HCT116 (cell line): ENCODE data around the gene ACLY. TPM values are rescaled to one million over a fixed set of nuclear protein-coding genes. Genes with fewer than 3 reads are reported as not detected.
"Not testable (repeated sequence)": the region's sequence is repeated elsewhere in the genome, so short reads cannot be mapped to it uniquely, and the experiment has no call there.

Experiments
- ATAC-seq: fragments of 200-7000 bp; cut with Tn5 transposase; 2 replicates; pipeline ENCODE4 v1.9.1; 2020; ENCODE audit warnings: mild to moderate bottlenecking, moderate library complexity
- BruUV-seq: library from RNA; stranded (reverse); fragments of 400-500 nt; replicated peaks from 2 replicates; lab custom pipeline; 2021; lab: Mats Ljungman, UMichigan
- CTCF ChIA-PET: fragments of 300-600 bp; sonication (Branson Sonifier 250); formaldehyde crosslinking; loops from one replicate; lab custom pipeline; 2021; ENCODE audit warnings: antibody characterized with exemption; lab: Charles Lee
- POLR2A ChIA-PET: fragments of 300-600, 350-600 bp; sonication (Branson Sonifier 250); formaldehyde crosslinking; loops from one replicate; lab custom pipeline; 2021; ENCODE audit warnings: antibody characterized with exemption; lab: Charles Lee
- RAD21 ChIA-PET, 2 experiments: fragments of 300-600 bp; sonication (Branson Sonifier 250); formaldehyde crosslinking; loops; one replicate each; lab custom pipeline; 2023; ENCODE audit warnings: low total read pairs in 2 of 2; ENCODE audit not compliant: uncharacterized antibody in 2 of 2, unreplicated experiment in 2 of 2, low non-redundant PET in 1 of 2; lab: Charles Lee
- DNase-seq: peaks from one replicate; pipeline ENCODE4 v3.0.0-alpha.2; 2010; ENCODE audit warnings: low read depth, low spot score
- H2AFZ ChIP-seq: fragments of 200-600 bp; shearing (Covaris generic), sonication (generic); 2 replicates; pipeline ENCODE4 v1.6.1; 2017; ENCODE audit warnings: low read depth, mixed run types, mixed read lengths, antibody characterized with exemption, low read length; ENCODE audit not compliant: poor library complexity, severe bottlenecking
- H3K27ac ChIP-seq: 2 replicates; pipeline ENCODE4 v1.5.1; 2012; ENCODE audit warnings: low read depth, low read length
- H3K27me3 ChIP-seq: fragments of 200-600 bp; sonication (generic); 2 replicates; pipeline ENCODE4 v1.6.1; 2016; ENCODE audit warnings: mixed run types, low read length, mixed read lengths; ENCODE audit not compliant: insufficient read depth
- H3K36me3 ChIP-seq, 2 experiments: fragments of 200-500 bp in 1 of 2; fragments of 200-600 bp in 1 of 2; sonication (Bioruptor generic) in 1 of 2; sonication (generic) in 1 of 2; 2 replicates each; pipeline versions ENCODE4 v1.5.1 to v1.6.1; 2014 to 2016; ENCODE audit warnings: low read length in 2 of 2, inconsistent platforms in 1 of 2, mixed read lengths in 1 of 2, mixed run types in 1 of 2; ENCODE audit not compliant: insufficient read depth in 2 of 2, control insufficient read depth in 1 of 2
- H3K4me1 ChIP-seq, 2 experiments: fragments of 200-600 bp in 1 of 2; sonication (generic) in 1 of 2; 2 replicates each; pipeline versions ENCODE4 v1.5.1 to v1.6.1; 2012 to 2017; ENCODE audit warnings: low read length in 2 of 2, inconsistent platforms in 1 of 2, mild to moderate bottlenecking in 1 of 2, mixed read lengths in 1 of 2, mixed run types in 1 of 2, moderate library complexity in 1 of 2; ENCODE audit not compliant: insufficient read depth in 2 of 2, control insufficient read depth in 1 of 2
- H3K4me2 ChIP-seq: fragments of 200-600 bp; sonication (generic); 2 replicates; pipeline ENCODE4 v1.6.1; 2017; ENCODE audit warnings: mixed run types, low read length, mixed read lengths
- H3K4me3 ChIP-seq, 2 experiments: fragments of 200-600 bp in 1 of 2; sonication (generic) in 1 of 2; replicated peaks in 1 of 2; 2 replicates each; pipeline ENCODE4 v1.5.1; 2011 to 2016; ENCODE audit warnings: low read length in 2 of 2, control low read depth in 1 of 2, low read depth in 1 of 2, mild to moderate bottlenecking in 1 of 2, mixed read lengths in 1 of 2, mixed run types in 1 of 2
- H3K79me2 ChIP-seq: fragments of 200-600 bp; sonication (generic); 2 replicates; pipeline ENCODE4 v1.6.1; 2017; ENCODE audit warnings: mild to moderate bottlenecking, mixed run types, low read length, moderate library complexity, mixed read lengths; ENCODE audit not compliant: insufficient read depth
- H3K9ac ChIP-seq: fragments of 200-600 bp; sonication (generic); 2 replicates; pipeline ENCODE4 v1.6.1; 2016; ENCODE audit warnings: low read length, mixed read lengths
- H3K9me2 ChIP-seq: fragments of 200-600 bp; sonication (generic), shearing (Covaris generic); 2 replicates; pipeline ENCODE4 v1.6.1; 2017; ENCODE audit warnings: mixed run types, mild to moderate bottlenecking, moderate library complexity; ENCODE audit not compliant: insufficient read depth
- H3K9me3 ChIP-seq, 2 experiments: fragments of 200-500 bp in 1 of 2; fragments of 200-600 bp in 1 of 2; sonication (Bioruptor generic) in 1 of 2; sonication (generic) in 1 of 2; 2 replicates each; pipeline ENCODE4 v1.6.1; 2014 to 2017; ENCODE audit warnings: low read length in 2 of 2, mixed read lengths in 2 of 2, inconsistent platforms in 1 of 2, low read depth in 1 of 2, mild to moderate bottlenecking in 1 of 2, mixed run types in 1 of 2, moderate library complexity in 1 of 2; ENCODE audit not compliant: control insufficient read depth in 1 of 2, insufficient read depth in 1 of 2
- H4K20me1 ChIP-seq: fragments of 200-600 bp; sonication (generic), shearing (Covaris generic); 2 replicates; pipeline ENCODE4 v1.6.1; 2017; ENCODE audit warnings: mixed run types, mild to moderate bottlenecking, moderate library complexity; ENCODE audit not compliant: insufficient read depth
- ZBTB33 ChIP-seq: IDR thresholded peaks from 2 replicates; pipeline ENCODE4 v1.6.1; 2011; ENCODE audit warnings: mild to moderate bottlenecking, low read length, moderate library complexity; ENCODE audit not compliant: insufficient replicate concordance; ENCODE audit errors: extremely low read depth
- intact Hi-C: fragments of 100-400 bp; cut with micrococcal nuclease; formaldehyde crosslinking; loops from 2 replicates; pipeline ENCODE4 v1.10.0; 2022
- total RNA-seq: library from RNA; stranded (reverse); gene quantifications from one replicate; pipeline ENCODE4 v1.2.1, GENCODE V29; 2021; ENCODE audit not compliant: unreplicated experiment

Gene ACLY
- total RNA-seq, 1 experiment from 2014 or later = 222 TPM

- TF ChIP-seq ZBTB33 = no peak
- TF ChIP-seq, all 23 proteins: peak for 0
These were observed 14.2 kb upstream of the ACLY start (continued) for GRCh38 chr17:41932816-41933389.

GRCh38 chr17:41931715-41932114 lies 13.0 kb upstream of the ACLY start:
- H3K9ac ChIP-seq, H3K36me3 ChIP-seq, intact Hi-C loops, H3K9me2 ChIP-seq, RAD21 ChIA-PET, ATAC-seq, H3K27ac ChIP-seq, H3K27me3 ChIP-seq, DNase-seq, H3K79me2 ChIP-seq, H3K4me3 ChIP-seq, CTCF ChIA-PET, BruUV-seq, H3K9me3 ChIP-seq, H2AFZ ChIP-seq, H4K20me1 ChIP-seq: not testable (repeated sequence)
- POLR2A ChIA-PET = interaction anchor here (4.8 kb wide), 1 partner anchor 12 kb away, joined by 38 read pairs; the partner anchor contains the start of gene ACLY
- Histone ChIP-seq H3K4me1 (peaks cover 3 to 18% of the 10 kb centered on the region in 2 experiments; a peak in 2 of 4 replicates), H3K4me2 (peak overlapping the region; percentile 93; the same call in 1 of the 2 replicates)

- H3K27me3 ChIP-seq, ATAC-seq, H3K36me3 ChIP-seq, H3K79me2 ChIP-seq, DNase-seq, H3K9me3 ChIP-seq, H4K20me1 ChIP-seq, H3K9me2 ChIP-seq, intact Hi-C loops: not testable (repeated sequence)
- H3K9ac ChIP-seq = peak overlapping the region; percentile 67
- CTCF ChIA-PET = interaction anchor here (0.8 to 1.3 kb wide), 5 partner anchors 12 to 193 kb away, joined by 3 to 5 read pairs (median 3); partner anchors contain the start of genes ACLY and JUP
- POLR2A ChIA-PET = interaction anchor here (0.5 to 4.8 kb wide), 9 partner anchors 12 to 152 kb away, joined by 3 to 38 read pairs (median 4); partner anchors contain the start of genes ACLY and JUP
- TSS peak; percentile 53 for BruUV-seq
- H3K4me1 ChIP-seq = peaks cover 3 to 18% of the 10 kb centered on the region in 2 experiments; a peak in 2 of 4 replicates
- H2AFZ ChIP-seq = peak overlapping the region; percentile 57
- H3K27ac ChIP-seq = peak overlapping the region; percentile 84; the same call in 1 of the 2 replicates
- peak overlapping the region; percentile 67 to 78 for H3K4me3 ChIP-seq
- RAD21 ChIA-PET = interaction anchor here in 1 of 2 experiments (1.2 kb wide), 1 partner anchor 28 kb away, joined by 4 read pairs; no protein-coding TSS in a partner anchor
- H3K4me2 ChIP-seq = peak overlapping the region; percentile 93
These were observed 12.0 kb upstream of the ACLY start for GRCh38 chr17:41930833-41931156.
